ENCODE results near the gene EIF1.
"Not testable (repeated sequence)": the region's sequence is repeated elsewhere in the genome, so short reads cannot be mapped to it uniquely, and the experiment has no call there.

The EIF1 gene

DNA sequence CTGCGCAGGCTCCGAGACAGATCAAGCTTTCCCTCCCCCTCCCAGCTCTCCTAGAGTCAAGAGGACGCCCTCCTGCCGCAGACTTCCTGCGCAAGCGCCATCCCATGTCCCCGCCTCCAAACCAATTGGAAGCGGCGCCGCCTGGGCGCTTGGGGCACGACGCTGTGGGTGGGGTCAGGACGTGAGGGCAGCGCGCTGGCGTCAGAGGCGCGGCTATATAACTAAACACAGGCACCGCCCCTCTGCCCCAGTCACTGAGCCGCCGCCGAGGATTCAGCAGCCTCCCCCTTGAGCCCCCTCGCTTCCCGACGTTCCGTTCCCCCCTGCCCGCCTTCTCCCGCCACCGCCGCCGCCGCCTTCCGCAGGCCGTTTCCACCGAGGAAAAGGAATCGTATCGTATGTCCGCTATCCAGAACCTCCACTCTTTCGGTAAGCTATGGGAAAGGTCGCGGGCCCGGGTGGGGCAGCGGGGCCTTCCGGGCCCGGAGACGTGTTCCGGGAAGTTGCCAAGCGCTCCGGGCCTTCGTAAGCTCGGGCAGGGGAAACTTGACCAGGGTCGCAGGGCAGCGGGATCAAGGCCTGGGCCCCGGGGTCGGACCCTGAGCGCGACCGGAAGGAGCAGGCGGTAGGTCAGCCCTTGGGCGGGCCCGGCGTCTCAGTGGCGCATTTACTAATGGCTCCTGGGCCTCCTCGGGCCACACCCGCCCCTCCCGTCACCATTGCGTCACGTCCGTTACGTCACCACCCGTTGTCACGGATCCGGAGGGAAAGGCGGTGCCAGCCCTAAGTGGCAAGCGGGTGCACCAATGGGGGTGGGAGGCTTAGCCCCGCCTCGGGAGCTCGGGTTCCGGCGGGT lies at the start of gene EIF1:
Gene EIF1 (plus strand): TSS at position 245 of the 856 bp plus-strand sequence. CDS start 154 bp downstream, at position 399.
- DNase-seq (ENCODE audit: low read depth, low spot score) = peak; percentile 99

DNA sequence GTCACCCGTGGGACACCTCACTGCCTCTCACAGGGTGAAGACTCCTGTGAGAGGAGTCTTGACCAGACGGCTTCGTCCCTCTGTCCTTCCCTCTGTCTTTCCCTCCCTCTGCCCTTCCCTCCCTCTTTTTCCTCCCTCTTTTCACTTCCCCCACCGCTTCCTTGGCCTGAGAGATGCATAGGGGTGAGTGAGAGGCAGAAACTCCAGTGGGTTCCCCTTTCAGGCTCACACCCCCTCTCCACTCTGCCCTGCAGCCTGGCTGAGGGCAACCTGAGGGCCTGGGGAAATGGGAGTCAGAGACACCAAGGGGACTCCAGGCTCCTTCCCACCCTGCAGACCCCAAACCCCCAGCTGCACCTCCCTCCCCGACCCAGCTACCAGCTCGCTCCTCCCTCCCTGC lies 49.7 kb upstream of the EIF1 start:
- DNase-seq (ENCODE audit: low read depth, low spot score) = no peak

DNA sequence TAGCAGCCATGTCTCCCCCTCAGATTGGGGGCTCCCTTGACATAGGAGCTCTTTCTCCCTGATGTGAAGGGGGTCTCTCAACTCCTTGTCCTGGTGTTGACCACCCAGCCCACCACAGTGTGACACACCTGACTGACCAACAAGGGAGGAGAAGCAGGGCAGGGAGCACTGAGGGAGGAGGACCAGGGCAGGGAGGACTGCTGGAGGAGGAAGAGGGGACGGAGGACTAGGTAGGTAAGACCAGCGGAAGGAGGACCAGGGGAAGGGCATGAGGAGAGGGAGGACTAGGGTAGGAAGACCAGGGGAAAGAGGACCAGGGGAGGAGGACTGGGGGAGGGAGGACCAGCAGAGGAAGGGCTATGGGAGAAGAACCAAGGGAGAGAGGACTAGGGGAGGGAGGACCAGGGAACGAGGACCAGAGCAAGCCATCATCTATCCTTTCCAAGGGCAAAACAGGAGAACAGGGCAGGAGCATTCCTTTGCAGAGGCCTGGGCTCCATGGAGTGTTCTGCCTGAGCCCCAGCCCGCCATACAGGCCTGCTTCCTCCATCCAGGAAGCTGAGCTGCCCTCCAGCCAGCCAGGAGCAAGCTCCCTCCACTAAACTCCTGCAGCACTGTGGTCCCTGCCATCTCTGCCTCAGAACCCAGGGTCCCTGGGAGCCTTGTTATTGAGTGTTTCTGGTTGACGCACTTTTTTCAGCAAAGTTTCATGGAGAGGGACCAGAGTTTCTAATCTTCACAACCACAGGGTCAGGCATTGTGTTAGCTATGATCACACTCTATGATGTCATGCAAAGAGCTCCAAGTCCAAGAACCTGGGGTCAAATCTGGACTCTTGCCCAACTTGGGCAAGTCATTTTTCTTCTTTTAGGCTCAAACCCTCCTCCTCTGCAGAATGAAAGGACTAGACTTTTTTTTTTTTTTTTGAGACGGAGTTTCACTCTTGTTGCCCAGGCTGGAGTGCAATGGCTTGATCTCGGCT lies 48.9 kb upstream of the EIF1 start:
- no peak for DNase-seq (ENCODE audit: low read depth, low spot score)

DNA sequence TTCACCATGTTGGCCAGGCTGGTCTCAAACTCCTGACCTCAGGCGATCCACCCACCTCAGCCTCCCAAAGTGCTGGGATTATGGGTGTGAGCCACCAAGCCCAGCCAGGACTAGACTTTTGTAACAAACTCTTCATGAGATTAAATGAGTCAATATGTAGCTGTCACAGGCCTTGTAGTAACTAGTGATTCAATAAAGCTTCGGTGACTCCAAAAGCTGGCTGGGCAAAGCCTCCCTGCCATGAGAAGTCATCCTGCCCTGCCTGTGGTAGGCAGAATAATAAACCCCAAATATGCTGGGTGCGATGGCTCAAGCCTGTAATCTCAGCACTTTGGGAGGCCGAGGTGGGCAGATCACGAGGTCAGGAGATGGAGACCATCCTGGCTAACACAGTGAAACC lies 48.1 kb upstream of the EIF1 start:
- DNase-seq (ENCODE audit: low read depth, low spot score) = not testable (repeated sequence)

DNA sequence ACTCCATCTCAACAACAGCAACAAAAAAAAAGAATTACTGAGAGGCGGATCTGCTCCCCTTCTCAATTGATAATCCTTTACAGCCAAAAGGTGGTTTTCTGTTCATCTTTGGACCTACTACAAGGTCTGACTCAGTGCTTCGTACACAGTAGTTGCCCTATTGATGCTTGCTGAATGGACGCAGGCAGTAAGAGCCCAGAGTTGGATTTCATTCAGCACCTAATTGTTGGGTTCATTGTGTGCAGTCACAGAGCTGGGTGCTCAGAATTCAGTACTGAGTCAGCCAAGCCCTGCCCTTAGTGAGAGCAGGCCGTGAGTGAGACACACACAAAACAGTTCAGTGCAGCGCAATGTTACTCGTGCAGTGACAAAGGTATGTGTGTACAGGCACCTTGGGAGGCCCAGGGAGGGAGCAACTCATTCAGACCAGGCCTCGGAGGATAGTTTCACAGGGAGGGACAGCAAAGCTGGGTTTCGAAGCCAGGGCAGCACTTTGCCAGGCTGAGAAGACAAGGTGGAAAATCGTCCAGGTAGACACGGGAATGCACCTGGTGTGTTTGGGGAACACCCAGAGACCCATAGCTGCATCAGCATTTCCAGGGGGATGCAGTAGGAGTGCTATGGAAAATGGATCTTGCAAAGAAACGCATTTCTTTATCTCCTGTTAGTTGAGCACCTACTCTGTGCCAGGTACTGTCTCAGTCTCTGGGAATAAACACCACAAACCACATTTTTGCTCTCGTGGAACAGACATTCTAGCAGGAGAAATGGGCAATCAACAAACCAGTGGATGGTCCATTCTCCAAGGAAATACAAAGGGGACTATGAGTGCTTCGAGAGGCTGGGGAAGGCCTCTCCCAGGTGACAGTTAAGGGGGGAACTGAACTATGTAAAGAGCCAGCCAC lies 46.2 kb upstream of the EIF1 start:
- no peak for DNase-seq (ENCODE audit: low read depth, low spot score)

DNA sequence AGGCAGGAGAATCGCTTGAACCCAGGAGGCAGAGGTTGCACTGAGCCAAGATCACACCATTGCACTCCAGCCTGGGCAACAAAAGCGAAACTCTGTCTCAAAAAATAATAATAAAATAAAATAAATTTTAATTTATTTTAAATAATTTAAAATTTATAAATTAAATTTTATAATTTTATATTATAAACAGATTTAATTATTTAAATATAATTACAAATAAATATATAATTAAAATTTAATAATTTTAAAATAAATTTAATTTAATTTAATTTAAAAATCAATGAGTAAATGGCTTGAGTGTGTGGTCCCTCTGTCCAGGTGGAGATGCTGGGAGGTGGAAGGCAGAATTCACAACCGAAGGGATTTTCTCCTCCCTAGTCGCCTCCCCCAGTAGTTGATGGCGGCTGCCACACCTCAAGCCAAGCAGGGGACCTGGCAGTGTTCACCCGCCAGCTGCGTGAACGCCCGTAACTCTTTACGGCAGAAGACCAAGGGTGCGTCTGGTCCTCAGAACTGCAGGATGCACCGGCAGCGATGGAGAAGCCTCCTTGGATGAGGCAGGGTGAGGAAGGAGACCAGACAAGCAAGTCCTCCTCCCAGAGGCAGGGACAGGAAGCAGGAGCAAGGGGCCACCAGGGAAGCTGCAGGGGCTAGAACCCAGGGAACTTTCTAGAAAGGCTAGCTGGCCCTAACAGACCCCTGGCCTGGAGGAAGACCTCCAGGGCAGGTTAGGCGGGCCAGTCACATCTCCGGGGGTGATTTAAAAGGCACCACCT lies 41.5 kb upstream of the EIF1 start:
- DNase-seq (ENCODE audit: low read depth, low spot score) = no peak

DNA sequence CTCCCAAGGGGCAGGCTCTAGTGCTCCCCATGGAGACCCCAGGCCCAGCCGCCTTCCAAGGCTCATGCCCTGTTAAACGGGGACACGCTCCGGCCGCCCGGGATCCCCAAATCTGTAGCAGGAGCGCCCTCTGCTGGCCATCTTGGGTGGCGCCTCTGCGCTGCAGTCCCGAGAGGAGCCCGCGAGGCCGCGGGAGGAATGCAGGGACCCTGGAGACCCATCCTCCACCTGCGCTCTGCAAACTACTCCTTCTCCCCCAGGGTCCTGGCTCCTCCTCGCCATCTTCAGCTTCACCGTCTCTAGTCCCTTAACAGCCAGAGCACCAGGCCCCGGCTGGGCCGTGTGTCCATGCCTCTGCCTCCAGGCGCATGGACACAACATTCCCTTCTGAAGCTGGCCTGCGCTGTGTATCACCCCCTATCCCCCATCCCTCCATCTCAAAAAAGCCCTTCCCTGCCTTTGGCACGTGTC lies 40.7 kb upstream of the EIF1 start:
- peak; percentile 76 for DNase-seq (ENCODE audit: low read depth, low spot score)

DNA sequence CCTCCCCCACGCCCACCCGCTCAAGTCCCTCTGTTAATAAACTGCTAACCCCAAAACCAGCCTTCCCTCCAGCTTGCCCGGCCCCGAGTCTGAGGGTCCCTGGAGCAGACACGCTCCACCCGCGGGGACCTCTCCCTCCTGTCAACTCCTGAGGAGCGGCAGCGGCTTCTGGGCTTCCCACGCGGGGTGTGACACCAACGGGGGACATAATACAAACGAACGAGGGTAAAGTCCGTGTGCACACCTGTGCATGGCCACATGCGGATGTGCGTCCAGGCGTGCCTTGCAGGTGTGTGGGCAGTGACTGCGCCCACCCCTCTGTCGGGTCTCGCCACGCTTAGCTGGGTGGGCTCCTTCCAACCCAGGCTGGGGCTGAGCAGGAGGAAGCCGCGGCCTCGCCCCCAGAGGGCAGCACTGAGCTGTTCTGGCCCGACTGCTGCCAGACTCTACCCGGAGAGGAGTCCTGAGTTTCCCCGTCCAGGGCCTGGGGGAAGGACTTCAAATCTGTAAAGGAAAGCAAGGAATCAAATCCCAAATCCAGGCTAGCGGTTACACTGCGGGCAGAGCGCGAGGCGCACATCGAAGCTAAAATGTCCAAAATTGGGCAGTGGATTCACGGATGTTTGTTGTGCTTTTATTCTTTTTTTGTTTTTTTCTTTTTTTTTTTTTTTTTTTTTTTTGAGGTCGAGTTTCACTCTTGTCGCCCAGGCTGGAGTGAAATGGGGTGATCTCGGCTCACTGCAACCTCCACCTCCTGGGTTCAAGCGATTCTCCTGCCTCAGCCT lies 40.1 kb upstream of the EIF1 start:
- DNase-seq (ENCODE audit: low read depth, low spot score) = peak; percentile 65

DNA sequence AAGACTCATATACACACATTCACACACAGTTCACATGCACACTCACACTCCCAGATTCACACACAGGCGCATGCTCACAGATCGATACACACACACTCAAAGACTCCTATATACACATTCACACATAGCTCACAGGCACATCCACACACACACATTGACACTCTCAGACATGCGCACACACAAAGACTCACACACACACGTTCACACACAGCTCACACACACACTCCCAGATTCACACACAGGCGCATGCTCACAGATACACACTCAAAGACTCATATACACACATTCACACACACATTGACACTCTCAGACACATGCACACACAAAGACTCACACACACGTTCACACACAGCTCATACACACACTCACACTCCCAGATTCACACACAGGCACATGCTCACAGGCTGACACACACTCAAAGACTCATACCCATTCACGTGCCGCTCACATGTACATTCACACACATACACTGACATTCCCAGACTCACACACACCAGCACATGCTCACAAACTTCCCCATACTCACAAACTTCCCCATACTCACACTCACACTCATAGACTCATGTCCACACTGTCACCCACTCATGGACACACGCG lies 38.7 kb upstream of the EIF1 start:
- DNase-seq (ENCODE audit: low read depth, low spot score) = no peak

DNA sequence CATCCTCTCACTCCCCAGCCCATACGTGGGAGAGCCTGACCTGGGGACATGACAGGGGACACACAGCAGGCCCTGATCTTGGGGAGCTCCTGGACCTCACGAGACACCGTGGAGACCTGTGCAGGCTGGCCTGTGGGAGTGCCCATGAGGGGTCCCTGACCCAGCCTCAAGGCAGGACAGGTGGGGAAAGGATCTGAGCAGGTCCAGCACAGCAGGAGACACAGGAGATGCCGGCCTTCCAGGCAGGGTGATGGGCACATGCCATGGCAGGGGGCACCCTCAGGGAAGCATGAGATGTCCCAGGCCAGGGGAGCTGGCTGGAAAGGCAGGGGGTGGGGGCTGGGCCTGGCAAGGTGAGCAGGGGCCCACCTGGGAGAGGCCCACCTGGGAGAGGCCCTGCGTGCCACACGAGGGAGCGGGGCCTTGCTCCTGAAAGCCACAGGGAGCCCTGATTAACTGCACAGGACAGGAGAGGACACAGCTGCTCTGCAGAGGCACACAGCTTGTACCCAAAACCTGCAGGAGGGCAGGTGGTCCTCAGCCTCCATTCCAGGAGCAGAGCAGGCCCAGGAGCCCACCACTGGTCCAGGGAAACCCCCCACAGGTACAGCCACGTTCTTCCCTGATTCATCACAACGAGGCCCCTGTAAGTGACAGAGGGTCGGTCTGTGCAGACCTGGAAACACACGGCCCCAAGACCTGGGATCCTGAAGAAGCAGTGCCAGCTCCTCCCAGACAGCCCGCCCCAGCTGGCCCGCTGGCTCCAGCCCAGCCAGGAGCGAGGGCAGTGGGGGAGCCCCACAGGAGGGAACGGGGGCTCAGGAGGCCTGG lies 37.7 kb upstream of the EIF1 start:
- DNase-seq (ENCODE audit: low read depth, low spot score) = no peak

DNA sequence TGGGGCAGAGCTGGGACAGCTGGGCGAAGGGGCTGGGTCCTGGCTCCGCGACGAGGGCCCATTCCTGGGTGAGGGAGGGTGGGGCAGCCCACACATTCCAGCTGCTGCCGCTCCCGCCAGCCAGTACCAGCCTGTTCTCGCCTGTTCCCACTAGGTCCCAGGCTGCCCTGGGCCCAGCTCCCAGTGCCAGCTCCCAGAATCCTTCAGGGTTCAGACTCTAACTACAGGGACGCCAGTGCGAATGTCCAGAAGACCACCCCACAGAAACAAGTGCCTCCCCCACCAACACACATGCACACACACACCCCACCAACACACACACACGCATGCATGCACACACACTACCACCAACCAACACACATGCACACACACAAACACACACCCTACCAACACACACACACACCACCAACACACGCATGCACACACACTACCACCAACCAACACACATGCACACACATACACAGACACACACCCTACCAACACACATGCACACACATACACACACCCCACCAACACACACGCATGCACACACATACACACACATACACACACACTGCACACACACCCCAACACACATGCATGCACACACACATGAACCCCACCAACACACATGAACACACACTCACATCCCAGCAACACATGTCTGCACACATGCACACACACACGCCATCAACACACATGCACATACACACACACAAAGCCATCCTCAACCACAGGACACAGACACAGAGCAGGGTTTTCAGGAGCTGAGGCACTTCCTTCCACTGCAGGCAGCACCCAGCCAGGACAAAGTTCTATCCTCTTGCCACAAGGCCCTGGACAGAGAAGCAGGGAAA lies 36.8 kb upstream of the EIF1 start:
- DNase-seq (ENCODE audit: low read depth, low spot score) = no peak

DNA sequence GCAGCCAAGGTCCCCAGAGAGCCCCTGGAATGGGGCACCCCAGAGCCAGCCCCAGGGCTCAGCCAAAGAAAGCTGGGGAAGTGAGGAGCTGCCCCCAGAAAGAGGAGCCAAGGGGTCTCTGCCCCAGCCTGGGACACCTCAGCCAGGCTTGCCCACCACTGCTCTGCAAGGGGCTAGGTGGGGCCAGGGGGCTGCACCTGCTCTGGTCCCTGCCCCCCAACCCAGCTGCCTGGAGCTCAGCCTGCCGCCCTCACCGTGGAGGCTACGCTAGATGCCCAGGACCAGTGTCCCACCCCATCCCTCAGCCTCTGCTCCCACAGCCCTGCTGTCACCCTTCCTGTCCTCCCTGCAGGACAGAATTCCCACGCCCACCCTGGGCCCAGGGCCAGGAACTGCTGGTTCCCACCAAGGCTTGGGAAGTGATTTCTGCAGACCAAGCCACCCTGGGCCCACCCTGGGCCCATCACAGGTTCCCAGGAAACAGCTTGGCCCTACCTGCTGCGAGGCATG lies 36.2 kb upstream of the EIF1 start:
- DNase-seq (ENCODE audit: low read depth, low spot score) = no peak

DNA sequence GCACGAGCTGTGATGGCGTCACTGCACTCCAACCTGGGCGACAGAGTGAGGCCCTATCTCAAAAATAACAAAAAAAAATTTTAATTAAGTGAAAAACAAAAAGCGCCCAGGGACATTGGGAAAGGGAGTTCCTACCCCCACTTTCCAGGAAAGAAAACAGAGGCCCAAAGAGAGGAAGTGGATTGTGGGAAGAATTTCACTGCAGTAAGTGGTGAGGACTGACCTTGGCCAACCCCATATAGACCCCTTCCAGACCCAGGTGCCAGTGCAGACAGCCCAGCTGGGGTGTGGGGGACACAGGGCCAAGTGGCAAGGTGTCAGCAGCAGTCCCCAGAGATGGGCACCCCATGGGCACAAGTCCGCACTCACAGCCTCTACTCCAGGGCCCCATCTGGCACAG lies 35.3 kb upstream of the EIF1 start:
- no peak for DNase-seq (ENCODE audit: low read depth, low spot score)

DNA sequence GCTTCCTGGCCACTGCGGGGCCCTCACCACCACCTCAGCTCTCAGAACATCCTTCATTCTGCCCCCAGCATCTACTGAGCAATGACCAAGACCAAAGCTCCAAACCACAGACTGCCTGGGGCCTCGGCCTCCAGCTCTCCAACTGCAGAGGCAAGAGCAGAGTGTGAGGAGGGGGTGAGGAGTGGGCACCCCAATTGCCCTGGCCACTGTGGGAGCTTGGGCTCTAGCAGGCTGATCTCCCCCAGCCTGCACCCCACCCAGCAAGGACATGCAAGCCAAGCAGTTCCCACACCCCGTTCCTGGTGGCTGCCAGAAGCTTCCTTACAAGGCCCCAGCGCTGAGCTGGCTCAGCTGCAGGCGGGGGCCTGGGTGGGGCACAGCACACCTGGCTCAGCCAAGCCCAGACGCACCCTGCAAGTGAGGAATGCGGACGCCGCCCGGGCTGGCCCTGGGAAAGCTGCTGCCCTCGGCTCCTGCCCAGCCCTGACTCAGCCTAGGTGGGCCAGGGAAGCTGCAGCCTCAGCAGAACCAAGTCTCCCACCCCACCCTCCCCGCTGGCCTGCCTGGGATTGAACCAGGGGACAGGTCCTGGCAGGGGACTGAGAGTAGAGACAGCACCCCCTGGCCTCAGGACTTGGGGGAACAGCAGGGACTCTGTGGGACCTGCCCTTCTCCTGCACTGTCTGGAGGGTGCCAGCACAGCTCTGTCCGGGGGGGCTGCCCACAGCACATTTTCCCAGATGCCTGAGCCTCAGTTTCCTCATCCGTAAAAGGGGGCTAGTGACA lies 34.6 kb upstream of the EIF1 start:
- no peak for DNase-seq (ENCODE audit: low read depth, low spot score)

DNA sequence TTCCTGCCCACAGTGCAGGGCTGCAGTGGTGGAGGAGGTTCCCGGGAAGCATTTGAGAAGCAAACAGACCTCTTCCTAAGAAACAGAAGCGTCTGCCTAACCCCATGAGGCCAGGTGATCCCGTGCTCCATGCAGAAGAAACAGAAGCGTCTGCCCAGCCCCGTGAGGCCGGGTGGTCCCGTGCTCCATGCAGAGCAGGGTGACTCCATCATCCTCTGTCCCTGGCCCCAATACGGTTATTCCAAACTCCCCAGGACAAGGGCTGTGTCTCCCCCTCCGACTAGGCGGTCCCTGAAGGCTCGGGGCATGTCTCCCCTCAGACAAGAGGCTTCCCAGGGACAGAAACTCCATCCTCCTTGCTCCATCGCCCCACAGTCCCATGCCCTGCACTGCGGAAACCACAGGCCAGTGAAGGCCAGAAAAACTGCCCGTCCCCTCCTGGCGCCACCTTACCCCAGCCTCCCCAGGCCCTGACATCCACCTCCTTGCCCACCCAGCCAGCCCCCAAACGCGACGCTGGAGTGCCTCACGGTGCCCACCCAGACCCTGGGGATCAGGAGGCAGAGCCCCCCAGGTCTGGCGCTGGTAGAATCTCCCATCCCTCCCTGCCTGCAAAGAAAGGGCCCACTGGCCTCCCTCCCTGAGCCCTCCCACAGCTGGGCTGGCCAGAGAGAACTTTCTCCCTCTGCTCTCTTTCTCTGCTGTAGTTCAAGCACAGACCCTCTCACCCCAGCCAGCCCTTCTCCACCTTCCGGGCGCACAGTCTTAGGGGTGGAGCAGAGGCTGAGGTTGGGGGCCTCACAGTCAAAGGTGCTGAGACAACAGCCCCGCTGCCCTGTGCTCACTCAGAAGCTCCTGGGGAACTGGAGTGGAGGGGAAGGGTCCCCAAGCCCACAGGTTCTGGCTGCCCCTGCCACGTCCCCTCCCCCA lies 33.7 kb upstream of the EIF1 start:
- no peak for DNase-seq (ENCODE audit: low read depth, low spot score)

All from activated naive CD8-positive, alpha-beta T cell treated with anti-CD3 and anti-CD28 coated beads, Interleukin-2, amount 50 U/mL, for 16 hours (primary cell).